HG03280 (cell line): Measurements from ENCODE around the gene OSBPL8.

Experiments
- ATAC-seq: cut with Tn5 transposase; IDR thresholded peaks from one replicate; pipeline ENCODE4 v1.9.1; 2021; ENCODE audit warnings: mild to moderate bottlenecking, moderate library complexity; ENCODE audit not compliant: unreplicated experiment

OSBPL8 gene

GRCh38 chr12:76559400-76560085 is at the start of gene OSBPL8:
OSBPL8 (minus strand) TSS chr12:76559771; CDS start chr12:76487551, 72,220 bp downstream.
- peak; percentile 76 for ATAC-seq

DNA sequence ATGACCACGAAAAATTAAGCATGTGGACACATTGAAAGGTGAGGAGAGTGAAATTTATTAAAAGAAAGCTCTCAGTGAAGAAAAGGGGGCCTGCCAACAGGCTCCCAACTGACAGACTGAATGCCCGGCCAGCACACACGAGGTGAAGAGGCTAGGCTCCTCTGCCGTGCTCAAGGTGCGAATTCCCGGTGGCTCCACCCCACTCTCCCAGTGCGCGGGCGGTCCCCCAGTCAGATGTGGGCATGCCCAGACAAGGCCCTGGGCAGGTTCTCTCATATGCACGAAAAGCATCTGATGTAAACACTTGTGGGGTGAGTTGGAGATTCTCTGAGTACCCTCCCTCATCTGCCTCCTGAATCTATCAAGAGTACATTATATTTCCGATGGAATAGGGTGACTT is 48.5 kb upstream of the OSBPL8 start:
- ATAC-seq: no peak

GRCh38 chr12:76595056-76595455 is 35.5 kb upstream of the OSBPL8 start:
- ATAC-seq: no peak

DNA sequence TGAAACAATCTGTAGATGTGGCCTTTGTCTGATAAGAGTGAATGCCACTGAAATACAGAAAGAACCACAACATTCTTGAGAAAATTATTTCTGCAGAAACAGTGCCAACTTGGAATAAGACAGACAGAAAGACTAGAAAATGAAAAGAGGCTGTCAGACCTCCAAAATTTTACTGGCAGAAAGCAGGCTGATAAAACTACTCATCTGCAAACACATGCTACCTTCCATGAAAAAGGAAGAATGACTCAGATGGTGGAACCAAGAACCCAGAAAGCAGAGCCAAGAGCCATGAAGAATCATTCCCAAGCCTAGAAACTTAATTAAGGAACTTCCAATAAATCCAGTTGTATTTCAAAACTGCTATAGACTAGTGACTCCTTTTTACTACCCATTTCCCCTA is 31.9 kb upstream of the OSBPL8 start:
- ATAC-seq: no peak

DNA sequence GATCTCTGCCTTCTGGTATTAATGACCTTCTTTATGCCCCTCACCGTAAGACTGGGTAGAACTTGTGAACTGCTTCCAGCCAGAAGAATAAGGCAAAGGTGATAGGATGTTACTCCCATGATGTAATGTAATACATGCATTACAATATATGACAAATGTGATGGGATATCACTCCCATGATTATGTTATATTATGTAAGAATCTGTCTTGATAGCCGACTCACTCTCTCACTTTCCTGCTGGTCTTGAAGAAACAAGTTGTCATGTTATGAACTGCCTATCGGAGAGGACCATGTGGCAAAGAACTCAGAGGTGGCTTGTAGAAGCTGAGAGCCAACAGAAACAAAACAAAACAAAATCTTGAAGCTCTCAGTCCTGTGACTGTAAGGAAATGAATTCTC is 30.6 kb upstream of the OSBPL8 start:
- no peak for ATAC-seq

DNA sequence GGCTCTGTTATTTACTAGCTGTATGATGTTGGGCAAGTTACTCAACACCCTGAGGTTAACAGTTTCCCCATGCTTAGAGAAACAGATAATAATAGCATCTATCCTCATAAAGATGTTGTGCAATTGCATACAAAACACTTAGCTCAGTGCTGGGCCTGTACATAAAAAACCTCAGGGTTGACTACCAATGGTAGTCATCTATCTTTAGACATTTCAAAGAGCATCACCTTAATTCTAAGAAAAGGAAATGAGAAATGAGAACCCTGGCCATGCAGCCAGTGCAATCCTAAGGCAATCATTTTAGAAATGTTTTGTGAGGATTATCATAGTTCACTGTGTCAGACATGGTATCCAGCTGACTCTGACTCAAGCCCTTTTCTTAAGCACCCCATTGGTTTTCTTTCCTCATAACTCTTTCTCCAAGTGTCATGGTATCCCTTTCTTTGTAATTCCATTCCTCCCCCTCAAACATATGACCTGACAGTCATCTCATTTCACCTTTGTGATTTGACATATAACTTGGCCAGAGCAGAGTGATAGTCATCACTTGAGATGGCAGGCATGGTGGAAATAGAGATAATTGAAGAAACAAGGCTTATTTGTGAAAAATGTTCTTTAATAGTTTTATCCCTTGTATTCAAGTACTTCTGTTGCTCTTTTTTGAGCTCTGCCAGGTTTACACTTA is 29.5 kb upstream of the OSBPL8 start:
- no peak for ATAC-seq

GRCh38 chr12:76587428-76588178 is 28.0 kb upstream of the OSBPL8 start:
- no peak for ATAC-seq

DNA sequence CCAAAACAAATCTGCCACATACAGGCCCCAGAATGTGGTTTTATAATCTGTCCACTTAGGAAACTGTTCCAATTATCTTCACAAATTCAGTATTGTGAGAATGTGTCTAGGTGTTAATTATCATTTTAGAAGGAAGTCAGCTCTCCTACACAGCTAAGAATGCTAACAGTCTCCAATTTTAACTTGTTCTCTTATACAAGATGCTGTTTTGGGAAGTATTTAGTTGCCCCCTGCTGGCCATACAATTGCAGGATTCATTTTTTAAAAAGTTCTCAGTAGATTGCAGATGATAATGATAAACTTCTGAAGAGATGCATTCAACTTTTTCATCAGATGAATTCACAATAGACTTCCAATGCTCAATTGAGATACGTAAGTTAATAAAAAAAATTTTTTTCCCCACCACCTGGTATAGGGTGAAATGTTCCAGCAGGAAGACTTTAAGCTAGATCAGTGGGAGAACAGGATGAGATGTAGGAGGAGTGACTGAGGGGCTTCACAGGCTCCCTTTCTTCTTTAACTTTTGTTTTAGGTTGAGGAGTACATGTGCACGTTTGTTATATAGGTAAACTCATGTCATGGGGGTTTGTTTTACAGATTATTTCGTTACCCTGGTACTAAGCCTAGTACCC is 27.3 kb upstream of the OSBPL8 start:
- ATAC-seq: no peak

- no peak for ATAC-seq
Observed at GRCh38 chr12:76583301-76583700, 23.7 kb upstream of the OSBPL8 start.

DNA sequence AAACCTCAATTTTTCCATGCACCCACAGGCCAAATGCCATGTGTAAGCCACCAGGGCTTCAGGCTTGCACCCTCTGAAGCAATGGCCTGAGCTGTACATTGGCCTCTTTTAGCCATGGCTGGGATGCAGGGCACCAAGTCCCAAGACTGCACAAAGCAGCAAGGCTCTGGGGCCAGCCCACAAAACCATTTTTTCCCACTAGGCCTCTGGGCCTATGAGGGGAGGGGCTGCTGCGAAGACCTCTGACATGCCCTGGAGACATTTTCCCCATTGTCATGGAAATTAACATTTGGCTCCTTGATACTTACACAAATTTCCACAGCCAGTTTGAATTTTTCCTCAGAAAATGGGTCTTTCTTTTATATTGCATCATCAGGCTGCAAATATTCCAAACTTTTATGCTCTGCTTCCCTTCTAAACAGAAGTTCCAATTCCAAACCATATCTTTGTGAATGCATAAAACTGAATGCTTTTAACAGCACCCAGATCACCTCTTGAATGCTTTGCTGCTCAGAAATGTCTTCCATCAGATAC is 14.3 kb upstream of the OSBPL8 start:
- ATAC-seq: no peak

- ATAC-seq: no peak
Observed at GRCh38 chr12:76571256-76571655, 11.7 kb upstream of the OSBPL8 start.

GRCh38 chr12:76569685-76570604 is 10.4 kb upstream of the OSBPL8 start:
- no peak for ATAC-seq

DNA sequence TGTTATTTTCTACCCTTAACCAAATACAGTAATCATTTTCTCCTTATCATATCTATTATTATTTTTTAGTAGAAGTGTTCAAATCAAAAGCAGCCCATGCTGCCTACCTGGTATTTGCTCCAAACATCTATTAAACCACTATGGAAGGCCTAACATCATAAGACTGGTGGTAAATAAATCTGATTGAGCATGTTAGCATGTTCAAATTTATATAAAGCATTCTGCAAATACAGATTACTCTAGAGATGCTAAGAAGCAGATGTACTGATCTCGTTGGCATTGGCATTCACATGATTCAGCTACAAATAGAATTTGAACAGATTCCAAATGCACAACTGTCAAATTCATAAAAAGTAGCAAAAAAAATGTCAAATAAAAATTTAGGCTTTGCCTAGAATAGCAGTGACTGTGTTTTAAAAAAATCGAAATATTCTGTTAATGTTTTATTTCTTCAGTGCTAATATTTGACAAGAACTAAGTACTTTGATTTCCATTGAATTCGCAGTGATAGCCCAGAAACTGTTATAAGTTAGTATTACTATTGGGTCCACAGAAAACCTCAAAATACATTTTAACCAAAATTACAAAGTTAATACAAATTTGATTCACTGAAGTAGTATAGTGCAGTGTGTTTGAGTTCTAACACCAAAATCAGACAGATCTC is 9.4 kb upstream of the OSBPL8 start:
- no peak for ATAC-seq

DNA sequence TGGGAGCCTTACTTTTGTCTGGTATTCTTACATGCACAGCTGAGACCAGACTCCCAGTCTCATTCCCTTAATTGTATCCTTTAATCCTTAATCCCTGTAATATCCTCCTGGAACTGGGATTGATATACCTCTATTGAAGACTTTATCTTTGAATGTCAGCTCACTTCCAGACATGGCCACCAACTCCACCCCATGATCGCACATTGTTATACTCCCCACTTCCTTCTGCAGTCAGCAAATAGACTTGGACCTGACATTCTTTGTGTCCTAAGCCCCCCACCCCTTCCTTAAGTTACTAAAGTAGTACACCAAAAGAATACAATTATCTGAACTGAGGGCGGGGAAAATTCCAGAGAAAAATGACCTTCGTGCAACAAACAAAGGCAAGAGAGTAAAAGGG is 8.6 kb upstream of the OSBPL8 start:
- ATAC-seq: no peak

DNA sequence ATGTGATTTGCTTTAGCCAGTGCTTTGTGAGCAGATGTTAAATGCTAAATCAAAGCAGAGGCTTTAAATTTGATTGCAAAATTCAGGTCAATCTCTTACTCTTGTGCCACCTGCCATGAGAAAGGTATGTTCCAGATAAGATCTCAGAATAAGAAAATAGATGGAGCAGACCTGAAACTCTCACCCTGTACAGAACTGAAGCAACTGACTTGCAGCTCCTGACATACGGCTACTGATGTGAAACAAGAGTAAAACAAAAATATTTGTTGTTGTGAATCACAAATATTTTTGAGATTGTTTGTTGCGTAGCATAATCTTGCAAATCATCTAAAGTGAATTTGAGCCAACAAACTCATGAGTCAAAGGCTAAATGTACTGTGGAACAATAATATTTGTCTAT is 3.5 kb upstream of the OSBPL8 start:
- ATAC-seq: no peak

DNA sequence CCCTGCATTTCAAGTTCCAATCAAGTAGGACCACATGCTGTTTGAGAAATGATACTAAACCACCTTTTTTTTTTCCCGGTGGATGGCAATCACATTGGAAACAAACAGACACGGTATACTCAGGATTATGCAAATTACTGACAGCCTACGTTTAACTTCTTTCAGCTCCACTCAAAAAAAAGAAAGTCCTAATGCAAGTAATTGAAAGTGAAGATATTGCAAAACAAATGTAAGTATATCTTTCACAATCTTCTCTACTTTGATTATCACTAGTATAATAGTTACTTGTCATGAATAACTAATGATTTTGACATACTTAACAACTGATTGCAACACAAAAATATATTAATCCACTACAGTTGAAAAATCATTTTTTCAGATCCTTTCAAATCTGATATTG is 2.6 kb upstream of the OSBPL8 start:
- ATAC-seq: no peak

- peak; percentile 44 for ATAC-seq
Observed at GRCh38 chr12:76560086-76560491, 518 bp upstream of the OSBPL8 start.

- ATAC-seq: peak; percentile 42
Observed at GRCh38 chr12:76558684-76559399, 729 bp downstream of the OSBPL8 start.

- ATAC-seq: no peak
Observed at GRCh38 chr12:76556368-76556767, 3.2 kb downstream of the OSBPL8 start.
